Uterus (tissue), 4 donors: ENCODE data around the gene ZNF710. TPM values are rescaled to one million over a fixed set of nuclear protein-coding genes. Genes with fewer than 3 reads are reported as not detected.

Source experiments
- DNase-seq, 2 donors: peaks; one replicate each; pipeline ENCODE4 v3.0.0-alpha.2; 2019 to 2020
- H3K27ac ChIP-seq, 2 donors: fragments of 200-600 bp; sonication (generic); 1 replicate in 1 of 2; 2 replicates in 1 of 2; pipeline ENCODE4 v1.5.1; 2016 to 2018
- H3K27me3 ChIP-seq, 2 donors: fragments of 200-600 bp; sonication (generic); one replicate each; pipeline ENCODE4 v1.5.1; 2018 to 2019; ENCODE audit warnings: control low read depth in 1 of 2
- H3K36me3 ChIP-seq, 2 donors: fragments of 200-600 bp; sonication (generic); one replicate each; pipeline ENCODE4 v1.5.1; 2019; ENCODE audit warnings: control low read depth in 1 of 2
- H3K4me1 ChIP-seq, 2 donors: fragments of 200-600 bp; sonication (generic); one replicate each; pipeline ENCODE4 v1.5.1; 2018 to 2019; ENCODE audit warnings: control low read depth in 1 of 2
- H3K4me3 ChIP-seq, 2 donors: fragments of 200-600 bp; sonication (generic); 1 replicate in 1 of 2; 2 replicates in 1 of 2; pipeline ENCODE4 v1.5.1; 2018 to 2019; ENCODE audit warnings: mild to moderate bottlenecking in 1 of 2
- H3K9me3 ChIP-seq, 2 donors: fragments of 200-600 bp; sonication (generic); one replicate each; pipeline ENCODE4 v1.5.1; 2019; ENCODE audit warnings: control low read depth in 1 of 2
- CTCF ChIP-seq, 4 experiments: fragments of 200-600 bp in 2 of 4; fragments of 450-650 bp in 2 of 4; sonication (generic) in 2 of 4; IDR thresholded peaks; one replicate each; pipeline ENCODE4 v1.5.1; 2016 to 2019; ENCODE audit warnings: antibody characterized with exemption in 4 of 4, mild to moderate bottlenecking in 2 of 4, moderate library complexity in 1 of 4
- POLR2A ChIP-seq, 2 donors: fragments of 450-650 bp; IDR thresholded peaks; one replicate each; pipeline ENCODE4 v1.6.1; 2016; ENCODE audit warnings: antibody characterized with exemption in 2 of 2, mild to moderate bottlenecking in 1 of 2, moderate library complexity in 1 of 2
- intact Hi-C: fragments of 100-400 bp; cut with DNase I; formaldehyde crosslinking; loops from one replicate; pipeline ENCODE4 v1.15.1; 2023; ENCODE audit warnings: low total_unique reads
- microRNA-seq: library from miRNA; unstranded; fragments of <30 nt; microRNA quantifications from one replicate; pipeline ENCODE4, GENCODE V29; 2016; ENCODE audit warnings: borderline microRNAs expressed, borderline replicate concordance
- small RNA-seq: library from RNA; depleted of rRNA; stranded (forward); fragments of <200 nt; gene quantifications from one replicate; pipeline ENCODE3, GENCODE V24; 2016
- total RNA-seq, 4 donors: library from RNA; depleted of rRNA in 3 of 4; stranded (reverse); fragments of >200 nt in 3 of 4; gene quantifications; one replicate each; pipeline versions ENCODE4 v1.1.0 to v1.2.4, GENCODE V29; 2014 to 2023
- donor health status: DM: yes; HTN: yes; CAD: no.

The ZNF710 gene
- total RNA-seq, 4 donors from 2014 or later: 2.3 to 22.2 (median 8.4) TPM

- Histone ChIP-seq H3K9me3 (no peaks in the 10 kb centered on the region), H3K27ac (no peak overlapping the region), H3K4me1 (no peaks in the 10 kb centered on the region), H3K36me3 (no peaks in the 10 kb centered on the region), H3K4me3 (no peak overlapping the region), H3K27me3 (no peaks in the 10 kb centered on the region)
- intact Hi-C loops: no loop called here
- TF ChIP-seq CTCF (IDR thresholded peaks at IDR 0.05): no peak
- TF ChIP-seq POLR2A (IDR thresholded peaks at IDR 0.05): no peak
- DNase-seq: no peak
Measured at GRCh38 chr15:90124507-90124906, 123.4 kb downstream of the ZNF710 start.

- Histone ChIP-seq H3K36me3 (no peaks in the 10 kb centered on the region), H3K4me1 (no peaks in the 10 kb centered on the region), H3K9me3 (no peaks in the 10 kb centered on the region), H3K4me3 (no peak overlapping the region), H3K27me3 (no peaks in the 10 kb centered on the region), H3K27ac (no peak overlapping the region)
- no peak for TF ChIP-seq CTCF (IDR thresholded peaks at IDR 0.05)
- TF ChIP-seq POLR2A (IDR thresholded peaks at IDR 0.05): no peak
- intact Hi-C loops: no loop called here
- DNase-seq: no peak
Measured at GRCh38 chr15:90126022-90126421, 124.9 kb downstream of the ZNF710 start.

GRCh38 chr15:90126596-90127435 lies 125.7 kb downstream of the ZNF710 start:
- Histone ChIP-seq H3K27me3 (no peaks in the 10 kb centered on the region), H3K9me3 (no peaks in the 10 kb centered on the region), H3K27ac (no peak overlapping the region), H3K36me3 (no peaks in the 10 kb centered on the region), H3K4me3 (no peak overlapping the region), H3K4me1 (no peaks in the 10 kb centered on the region)
- no peak for TF ChIP-seq POLR2A (IDR thresholded peaks at IDR 0.05)
- no peak for TF ChIP-seq CTCF (IDR thresholded peaks at IDR 0.05)
- intact Hi-C loops: no loop called here
- no peak for DNase-seq

DNA sequence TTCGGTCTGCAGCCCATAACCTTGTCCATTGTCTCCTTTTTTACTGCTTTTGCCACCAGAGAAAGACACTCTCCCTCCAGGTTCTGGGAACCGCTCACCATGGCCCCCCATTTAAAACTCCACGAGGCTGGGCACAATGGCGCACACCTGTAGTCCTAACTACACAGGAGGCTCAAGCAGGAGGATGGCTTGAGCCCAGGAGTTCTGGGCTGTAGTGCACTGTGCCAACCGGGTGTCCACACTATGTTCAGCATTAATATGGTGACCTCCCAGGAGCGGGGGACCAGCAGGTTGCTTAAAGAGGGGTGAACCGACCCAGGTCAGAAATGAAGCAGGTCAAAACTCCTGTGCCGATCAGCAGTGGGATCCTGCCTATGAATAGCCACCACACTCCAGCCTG lies 129.2 kb downstream of the ZNF710 start:
- DNase-seq: no peak
- no peaks in the 10 kb centered on the region for H3K36me3 ChIP-seq

More for the DNA sequence above, 129.2 kb downstream of the ZNF710 start:
- no peaks in the 10 kb centered on the region for H3K4me1 ChIP-seq
- H3K4me3 ChIP-seq: no peak overlapping the region
- no peaks in the 10 kb centered on the region for H3K27me3 ChIP-seq
- intact Hi-C loops: no loop called here
- no peaks in the 10 kb centered on the region for H3K9me3 ChIP-seq
- no peak overlapping the region for H3K27ac ChIP-seq
- TF ChIP-seq CTCF (IDR thresholded peaks at IDR 0.05): no peak
- no peak for TF ChIP-seq POLR2A (IDR thresholded peaks at IDR 0.05)

Small RNAs within 50 kb of the gene (microRNA-seq; reads per million reads assigned to microRNA genes)
- gene MIR3174: not detected

Small RNAs within 50 kb of the gene (small RNA-seq; reads per million reads assigned to genes)
- gene MIR3174: not detected
- gene RF00066: not detected

Other genes starting within 250 kb of the ZNF710 start
- under 1 TPM in 1 of 4 donors, not detected in 3; 0.21 TPM for gene MESP2, start 225.0 kb upstream of the ZNF710 start, total RNA-seq
- gene ANPEP, start 186.5 kb upstream of the ZNF710 start, total RNA-seq: 1 to 10 TPM in 3 of 4 donors, under 1 TPM in 1; 0.88 to 5.9 (median 2.2) TPM
- 10 to 100 TPM; 17.4 to 70.6 (median 35.9) TPM for gene AP3S2, start 107.3 kb upstream of the ZNF710 start, total RNA-seq
- 10 to 100 TPM in 3 of 4 donors, 1 to 10 TPM in 1; 8.2 to 32.8 (median 20.7) TPM for gene ARPIN, start 88.4 kb upstream of the ZNF710 start, total RNA-seq
- gene IDH2, start 101.1 kb downstream of the ZNF710 start, total RNA-seq: 10 to 100 TPM in 3 of 4 donors, 1 to 10 TPM in 1; 4.1 to 93.8 (median 21.5) TPM
- 10 to 100 TPM in 3 of 4 donors, 1 to 10 TPM in 1; 6.7 to 50.1 (median 22.8) TPM for gene SEMA4B, start 200.0 kb downstream of the ZNF710 start, total RNA-seq
- gene CIB1, start 232.6 kb downstream of the ZNF710 start, total RNA-seq: 10 to 100 TPM in 3 of 4 donors, 1 to 10 TPM in 1; 9.5 to 80.7 (median 49.2) TPM
- gene GDPGP1, start 232.9 kb downstream of the ZNF710 start, total RNA-seq: 10 to 100 TPM in 1 of 4 donors, 1 to 10 TPM in 1, under 1 TPM in 2; under 0.01 to 15.0 (median 4.0) TPM
- under 1 TPM in 1 of 4 donors, not detected in 3; 0.41 TPM for gene TTLL13, start 248.2 kb downstream of the ZNF710 start, total RNA-seq